Measurements from ENCODE around the gene PEX12. TPM values are rescaled to one million over a fixed set of nuclear protein-coding genes. Genes with fewer than 3 reads are reported as not detected.
A peak's percentile ranks its signal among the peaks of the same experiment; 100 is the strongest.

The PEX12 gene
- total RNA-seq, 2 donors from 2014 or later, result 4.0 to 4.8 TPM

GRCh38 chr17:35588196-35588920, 10.0 kb upstream of the PEX12 start:
- Histone ChIP-seq H3K36me3 (ENCODE audit: control insufficient read depth, insufficient read depth, low read length) (peaks cover 1% of the 10 kb centered on the region), H3K9me3 (ENCODE audit: control insufficient read depth, low read length) (no peaks in the 10 kb centered on the region), H3K9ac (ENCODE audit: extremely low read depth, low read length, poor library complexity, severe bottlenecking) (peak overlapping the region; percentile 96), H3K27me3 (ENCODE audit: control insufficient read depth, insufficient read depth, low read length, poor library complexity, severe bottlenecking) (peaks cover 19% of the 10 kb centered on the region), H3K4me1 (ENCODE audit: control insufficient read depth, insufficient read depth, low read length) (peaks cover 13% of the 10 kb centered on the region), H3K27ac (ENCODE audit: low read depth, low read length) (no peak overlapping the region), H3K4me3 (ENCODE audit: low read length) (peak overlapping the region; percentile 97)
- TF ChIP-seq CTCF (conservative IDR thresholded peaks at IDR 0.05), result no peak
- 65 to 67% methylated on average over 10 of the region's 12 CpGs for WGBS, 2 experiments (ENCODE audit: insufficient coverage in 1 of 2, insufficient read length in 1 of 2)
- DNase-seq, result peak; percentile 56
- H3K36me3 Mint-ChIP-seq (ENCODE audit: low read depth), result peaks cover under 1% of the 10 kb centered on the region
- H3K4me1 Mint-ChIP-seq, result peaks cover 15% of the 10 kb centered on the region
- H3K4me3 Mint-ChIP-seq, result peak overlapping the region; percentile 95
- no peaks in the 10 kb centered on the region for H3K9me3 Mint-ChIP-seq
- H3K27me3 Mint-ChIP-seq (ENCODE audit: insufficient read depth), result peaks cover 8% of the 10 kb centered on the region
- peak overlapping the region; percentile 99 for H3K27ac Mint-ChIP-seq

- Histone ChIP-seq H3K27me3 (ENCODE audit: control insufficient read depth, insufficient read depth, low read length, poor library complexity, severe bottlenecking) (peaks cover 23% of the 10 kb centered on the region), H3K4me1 (ENCODE audit: control insufficient read depth, insufficient read depth, low read length) (peaks cover 13% of the 10 kb centered on the region), H3K27ac (ENCODE audit: low read depth, low read length) (peak within 1 kb of the TSS; percentile 93), H3K36me3 (ENCODE audit: control insufficient read depth, insufficient read depth, low read length) (no peaks in the 10 kb centered on the region), H3K4me3 (ENCODE audit: low read length) (peak within 1 kb of the TSS; percentile 97), H3K9me3 (ENCODE audit: control insufficient read depth, low read length) (no peaks in the 10 kb centered on the region), H3K9ac (ENCODE audit: extremely low read depth, low read length, poor library complexity, severe bottlenecking) (peak within 1 kb of the TSS; percentile 96)
- WGBS, 2 experiments (ENCODE audit: insufficient coverage in 1 of 2, insufficient read length in 1 of 2), result 0 to 1% methylated on average over 34 to 50 of the region's 50 CpGs
- no peaks in the 10 kb centered on the region for H3K36me3 Mint-ChIP-seq (ENCODE audit: low read depth)
- TF ChIP-seq CTCF (conservative IDR thresholded peaks at IDR 0.05), result no peak
- H3K9me3 Mint-ChIP-seq, result no peaks in the 10 kb centered on the region
- peaks cover 15% of the 10 kb centered on the region for H3K4me1 Mint-ChIP-seq
- DNase-seq, result peak; percentile 100
- H3K4me3 Mint-ChIP-seq, result peak within 1 kb of the TSS; percentile 95
- H3K27me3 Mint-ChIP-seq (ENCODE audit: insufficient read depth), result peaks cover 16% of the 10 kb centered on the region
- peak within 1 kb of the TSS; percentile 99 for H3K27ac Mint-ChIP-seq
These were observed 8.9 kb upstream of the PEX12 start, which contains the start of gene AP2B1 for GRCh38 chr17:35587074-35587961. AP2B1 (plus strand) TSS chr17:35587322; CDS start chr17:35594031, 6,709 bp downstream.

- H3K27ac Mint-ChIP-seq, result peak overlapping the region; percentile 99
- WGBS, 2 experiments (ENCODE audit: insufficient coverage in 1 of 2, insufficient read length in 1 of 2), result 53 to 74% methylated on average over 3 to 7 of the region's 7 CpGs
- no peak for TF ChIP-seq CTCF (conservative IDR thresholded peaks at IDR 0.05)
These were observed 8.2 kb upstream of the PEX12 start for GRCh38 chr17:35586569-35587073.

More at GRCh38 chr17:35586569-35587073, 8.2 kb upstream of the PEX12 start:
- peak overlapping the region; percentile 93 for H3K27ac ChIP-seq (ENCODE audit: low read depth, low read length)
- Mint-ChIP-seq H3K9me3 (no peaks in the 10 kb centered on the region), H3K4me3 (peak overlapping the region; percentile 95), H3K27me3 (ENCODE audit: insufficient read depth) (peaks cover 18% of the 10 kb centered on the region), H3K4me1 (peaks cover 15% of the 10 kb centered on the region), H3K36me3 (ENCODE audit: low read depth) (no peaks in the 10 kb centered on the region)
- H3K9ac ChIP-seq (ENCODE audit: extremely low read depth, low read length, poor library complexity, severe bottlenecking), result peak overlapping the region; percentile 96
- peaks cover 23% of the 10 kb centered on the region for H3K27me3 ChIP-seq (ENCODE audit: control insufficient read depth, insufficient read depth, low read length, poor library complexity, severe bottlenecking)
- no peak for DNase-seq
- H3K36me3 ChIP-seq (ENCODE audit: control insufficient read depth, insufficient read depth, low read length), result no peaks in the 10 kb centered on the region
- H3K4me1 ChIP-seq (ENCODE audit: control insufficient read depth, insufficient read depth, low read length), result peaks cover 13% of the 10 kb centered on the region
- peak overlapping the region; percentile 97 for H3K4me3 ChIP-seq (ENCODE audit: low read length)
- no peaks in the 10 kb centered on the region for H3K9me3 ChIP-seq (ENCODE audit: control insufficient read depth, low read length)
